Thymus (tissue), 11 donors: ENCODE measurements around the gene FAM234B. TPM values are rescaled to one million over a fixed set of nuclear protein-coding genes. Genes with fewer than 3 reads are reported as not detected.

ENCODE experiments used
- DNase-seq, 9 donors: peaks; one replicate each; pipeline ENCODE4 v3.0.0-alpha.2; 2013; ENCODE audit warnings: low spot score in 9 of 9, low read depth in 6 of 9, missing footprints in 1 of 9
- H3K27ac ChIP-seq, 2 donors: one replicate each; pipeline ENCODE4 v1.5.1; 2013; ENCODE audit warnings: control low read depth in 1 of 2, low read depth in 1 of 2, low read length in 1 of 2, mild to moderate bottlenecking in 1 of 2, moderate library complexity in 1 of 2
- H3K27me3 ChIP-seq, 2 donors: one replicate each; pipeline ENCODE4 v1.5.1; 2013; ENCODE audit warnings: low read length in 1 of 2; ENCODE audit not compliant: control insufficient read depth in 2 of 2, insufficient read depth in 1 of 2
- H3K36me3 ChIP-seq, 2 donors: one replicate each; pipeline ENCODE4 v1.5.1; 2013; ENCODE audit warnings: low read length in 1 of 2, mild to moderate bottlenecking in 1 of 2, moderate library complexity in 1 of 2; ENCODE audit not compliant: control insufficient read depth in 2 of 2, insufficient read depth in 2 of 2
- H3K4me1 ChIP-seq, 2 donors: one replicate each; pipeline ENCODE4 v1.5.1; 2013; ENCODE audit warnings: low read length in 2 of 2; ENCODE audit not compliant: control insufficient read depth in 2 of 2, insufficient read depth in 2 of 2
- H3K4me3 ChIP-seq, 2 donors: one replicate each; pipeline ENCODE4 v1.5.1; 2013; ENCODE audit warnings: low read length in 2 of 2, control low read depth in 1 of 2, mild to moderate bottlenecking in 1 of 2
- H3K9me3 ChIP-seq, 2 donors: one replicate each; pipeline ENCODE4 v1.5.1; 2013; ENCODE audit warnings: low read length in 1 of 2, mild to moderate bottlenecking in 1 of 2; ENCODE audit not compliant: control insufficient read depth in 2 of 2, insufficient read depth in 1 of 2
- WGBS: extraction: QIAGEN DNeasy Blood & Tissue Kit; methylation state at CpG from one replicate; pipeline ENCODE4 v1.1.7; 2013; 5-methylcytosine and 5-hydroxymethylcytosine counted together
- polyA plus RNA-seq: library from polyadenylated mRNA; stranded (reverse); fragments of 200-250 nt; gene quantifications from one replicate; pipeline ENCODE4 v1.2.3, GENCODE V29; 2013
- total RNA-seq: library from RNA; stranded (reverse); fragments of 120-200 nt; gene quantifications from one replicate; pipeline ENCODE4 v1.2.4, GENCODE V29; 2013
- donor health status: healthy.

The FAM234B gene
- total and polyA plus RNA-seq, 2 donors = 3.8 to 4.1 TPM

DNA sequence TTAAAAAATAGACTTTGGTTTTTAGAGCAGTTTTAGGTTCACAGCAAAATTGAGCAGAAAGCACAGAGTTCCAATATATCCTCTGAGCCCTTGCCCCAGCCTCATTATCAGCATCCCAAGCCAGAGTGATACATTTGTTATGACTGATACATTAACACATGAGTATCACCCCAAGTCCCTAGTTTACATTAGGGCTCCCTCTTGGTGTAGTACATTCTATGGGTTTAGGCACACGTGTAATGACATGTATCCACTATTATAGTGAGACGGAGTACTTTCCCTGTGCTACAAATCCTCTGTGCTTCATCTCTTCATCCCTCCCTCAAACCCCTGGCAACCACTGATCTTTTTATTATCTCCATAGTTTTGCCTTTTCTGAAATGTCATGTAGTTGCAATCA lies 81.8 kb downstream of the FAM234B start:
- H3K27ac ChIP-seq = no peak overlapping the region
- no peak for DNase-seq
- no peaks in the 10 kb centered on the region for H3K4me1 ChIP-seq
- no peaks in the 10 kb centered on the region for H3K36me3 ChIP-seq
- no peaks in the 10 kb centered on the region for H3K9me3 ChIP-seq
- no peaks in the 10 kb centered on the region for H3K27me3 ChIP-seq
- 95% methylated on average over 2 of the region's 2 CpGs for WGBS
- H3K4me3 ChIP-seq = no peak overlapping the region

DNA sequence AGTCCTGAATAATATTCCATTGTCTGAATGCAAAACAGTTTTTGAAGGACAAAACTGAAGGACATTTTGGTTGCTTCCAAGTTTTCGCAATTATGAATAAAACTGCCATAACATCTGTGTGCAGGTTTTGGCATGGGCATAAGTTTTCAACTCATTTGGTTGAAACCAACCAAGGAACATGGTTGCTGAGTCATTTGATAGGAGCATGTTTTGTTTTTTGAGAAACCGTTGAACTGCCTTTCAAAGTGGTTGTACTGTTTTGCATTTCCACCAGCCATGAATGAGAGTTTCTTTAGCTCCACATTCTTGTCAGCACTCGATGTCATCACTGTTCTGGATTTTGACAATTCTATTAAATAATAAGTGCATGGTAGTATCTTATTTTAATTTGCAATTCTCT lies 82.3 kb downstream of the FAM234B start:
- H3K4me1 ChIP-seq = no peaks in the 10 kb centered on the region
- 87% methylated on average over 3 of the region's 3 CpGs for WGBS
- no peak for DNase-seq
- H3K9me3 ChIP-seq = no peaks in the 10 kb centered on the region
- H3K27me3 ChIP-seq = no peaks in the 10 kb centered on the region
- no peak overlapping the region for H3K27ac ChIP-seq
- no peaks in the 10 kb centered on the region for H3K36me3 ChIP-seq
- H3K4me3 ChIP-seq = no peak overlapping the region

GRCh38 chr12:13127444-13127843 lies 83.3 kb downstream of the FAM234B start:
- Histone ChIP-seq H3K9me3 (no peaks in the 10 kb centered on the region), H3K4me3 (no peak overlapping the region), H3K4me1 (no peaks in the 10 kb centered on the region), H3K27me3 (no peaks in the 10 kb centered on the region), H3K36me3 (no peaks in the 10 kb centered on the region), H3K27ac (no peak overlapping the region)
- WGBS = 77% methylated on average over 5 of the region's 5 CpGs
- DNase-seq = no peak

DNA sequence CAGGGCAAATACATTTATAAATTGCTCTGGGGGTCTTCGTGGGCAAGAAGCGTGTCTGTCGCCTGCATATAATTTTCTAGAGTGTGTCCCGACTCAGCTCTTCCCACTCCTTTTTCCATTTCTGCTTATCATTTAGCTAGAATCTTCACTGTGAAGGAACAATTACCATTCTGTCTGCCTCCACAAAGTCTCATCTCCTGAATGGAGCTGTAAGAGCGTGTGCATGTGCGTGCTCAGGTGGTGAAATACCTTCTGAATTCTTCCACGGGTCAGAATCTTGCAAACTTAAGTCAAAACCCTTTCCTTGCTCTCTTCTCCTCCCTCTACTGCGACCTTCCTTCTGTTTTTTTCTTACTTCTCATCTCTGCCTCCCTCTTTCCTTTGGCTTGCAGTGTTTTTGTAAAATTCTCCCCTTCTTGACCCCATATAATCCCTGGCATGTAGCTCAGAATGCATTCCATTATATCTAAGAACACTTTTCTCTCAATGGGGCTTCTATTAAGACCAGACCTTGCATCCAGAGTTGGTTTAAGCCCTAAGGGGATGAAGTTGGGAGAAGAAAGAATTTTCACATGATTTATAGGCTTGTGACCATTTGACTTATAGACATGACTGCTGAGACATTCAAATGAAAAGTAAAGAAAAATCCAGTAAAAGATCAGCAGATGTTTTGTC lies 84.2 kb downstream of the FAM234B start:
- whole genome bisulfite sequencing = 92% methylated on average over 8 of the region's 8 CpGs
- H3K4me1 ChIP-seq = no peaks in the 10 kb centered on the region

GRCh38 chr12:13130981-13131380 lies 86.8 kb downstream of the FAM234B start:
- H3K27ac ChIP-seq = no peak overlapping the region
- no peaks in the 10 kb centered on the region for H3K36me3 ChIP-seq
- 91% methylated on average over 3 of the region's 3 CpGs for WGBS
- H3K27me3 ChIP-seq = no peaks in the 10 kb centered on the region
- no peak overlapping the region for H3K4me3 ChIP-seq
- DNase-seq = no peak
- H3K4me1 ChIP-seq = no peaks in the 10 kb centered on the region
- no peaks in the 10 kb centered on the region for H3K9me3 ChIP-seq

More for the DNA sequence above, 84.2 kb downstream of the FAM234B start:
- no peaks in the 10 kb centered on the region for H3K36me3 ChIP-seq
- no peak overlapping the region for H3K4me3 ChIP-seq
- no peak overlapping the region for H3K27ac ChIP-seq
- no peak for DNase-seq
- no peaks in the 10 kb centered on the region for H3K27me3 ChIP-seq
- H3K9me3 ChIP-seq = no peaks in the 10 kb centered on the region

Other genes with a start within 250 kb of the FAM234B start
- 56.0 TPM for gene DDX47, start 231.0 kb upstream of the FAM234B start, total RNA-seq
- 49.4 TPM for gene DDX47, start 231.0 kb upstream of the FAM234B start, polyA plus RNA-seq
- 0.09 TPM for gene GPRC5A, start 152.8 kb upstream of the FAM234B start, total RNA-seq
- gene GPRC5A, start 152.8 kb upstream of the FAM234B start, polyA plus RNA-seq = 1.1 TPM
- not detected for gene GPRC5D, start 92.2 kb upstream of the FAM234B start, total RNA-seq
- gene GPRC5D, start 92.2 kb upstream of the FAM234B start, polyA plus RNA-seq = 0.05 TPM
- 3.9 TPM for gene HEBP1, start 44.1 kb upstream of the FAM234B start, total RNA-seq
- 42.3 TPM for gene HEBP1, start 44.1 kb upstream of the FAM234B start, polyA plus RNA-seq
- gene GSG1, start 59.3 kb downstream of the FAM234B start, total RNA-seq = 0.05 TPM
- 0.14 TPM for gene GSG1, start 59.3 kb downstream of the FAM234B start, polyA plus RNA-seq
- 8.1 TPM for gene EMP1, start 152.3 kb downstream of the FAM234B start, total RNA-seq
- gene EMP1, start 152.3 kb downstream of the FAM234B start, polyA plus RNA-seq = 33.1 TPM